ENCODE measurements around the gene EMSY.

EMSY gene

GRCh38 chr11:76597533-76598425 is 153.0 kb downstream of the EMSY start:
- DNase-seq: no peak

GRCh38 chr11:76598426-76598839 is 153.6 kb downstream of the EMSY start:
- no peak for DNase-seq

- DNase-seq: no peak
Observed at GRCh38 chr11:76599041-76600013, 154.5 kb downstream of the EMSY start.

- no peak for DNase-seq
Observed at GRCh38 chr11:76600124-76600655, 155.4 kb downstream of the EMSY start.

DNA sequence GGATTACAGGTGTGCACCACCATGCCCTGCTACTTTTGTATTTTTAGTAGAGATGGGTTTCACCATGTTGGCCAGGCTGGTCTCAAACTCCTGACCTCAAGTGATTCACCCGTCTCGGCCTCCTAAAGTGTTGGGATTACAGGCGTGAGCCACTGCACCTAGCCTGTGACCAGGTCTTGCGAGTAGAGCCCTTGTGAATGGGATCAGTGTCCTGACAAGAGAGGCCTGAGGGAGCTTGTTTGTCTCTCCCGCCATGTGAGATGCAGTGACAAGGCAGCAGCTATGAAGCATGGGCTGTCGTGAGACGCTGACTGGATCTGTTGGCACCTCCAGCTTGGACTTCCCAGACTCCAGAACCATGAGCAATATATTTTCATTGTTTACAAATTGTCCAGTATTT is 156.5 kb downstream of the EMSY start:
- no peak for DNase-seq

GRCh38 chr11:76601724-76602123 is 156.9 kb downstream of the EMSY start:
- no peak for DNase-seq

GRCh38 chr11:76602431-76602861 is 157.6 kb downstream of the EMSY start:
- DNase-seq: no peak
